ENCODE measurements around the gene APP.

Gene APP

DNA sequence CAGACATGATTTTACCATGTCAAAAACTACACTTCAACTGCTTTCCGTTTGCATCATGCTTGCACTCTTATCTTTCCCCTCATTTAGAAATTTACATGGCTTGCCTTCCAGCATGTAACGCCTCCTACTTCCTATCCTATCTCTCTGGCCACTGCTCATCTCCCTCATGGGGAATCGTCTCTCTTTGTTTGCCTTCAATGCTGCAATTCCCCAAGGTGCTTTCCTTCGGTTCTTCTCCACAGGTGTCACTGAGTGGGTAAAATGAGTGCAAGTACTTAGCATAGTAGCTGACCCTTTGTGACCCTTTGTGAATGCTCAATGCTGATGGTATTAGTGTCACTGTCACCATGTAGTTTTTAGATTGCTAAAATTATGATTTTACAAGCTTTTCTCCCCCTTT is 63.1 kb downstream of the APP start:
- no peak overlapping the region for H3K9ac ChIP-seq (ENCODE audit: low read length)

DNA sequence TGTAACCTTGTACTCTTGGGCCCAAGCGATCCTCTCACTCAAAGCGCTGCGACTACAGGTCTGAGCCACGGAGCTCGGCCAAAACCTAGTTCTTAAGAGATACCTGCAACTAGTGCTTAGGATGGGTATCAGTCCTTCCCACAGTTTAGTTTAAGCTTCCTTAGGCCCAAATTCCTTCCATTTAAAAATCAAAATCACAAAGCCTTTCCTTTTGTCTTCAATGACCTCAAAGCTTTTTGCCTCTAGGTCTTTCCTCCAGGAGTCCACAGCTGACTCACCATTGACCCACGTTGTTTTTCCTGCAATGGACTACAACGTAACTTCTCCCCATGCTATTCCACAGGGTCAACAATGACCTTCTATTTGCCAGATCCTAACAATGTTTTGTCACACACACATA is 64.0 kb downstream of the APP start:
- Histone ChIP-seq H3K9me2 (ENCODE audit: low read depth, low read length) (no peaks in the 10 kb centered on the region), H3K9ac (ENCODE audit: low read length) (no peak overlapping the region), H3K36me3 (ENCODE audit: insufficient read depth, low read length) (no peaks in the 10 kb centered on the region), H3K4me1 (ENCODE audit: insufficient read depth, low read length, severe bottlenecking) (no peaks in the 10 kb centered on the region), H3K4me2 (ENCODE audit: low read length) (no peak overlapping the region), H3K4me3 (ENCODE audit: low read depth, low read length, poor library complexity, severe bottlenecking) (no peak overlapping the region), H3K79me2 (ENCODE audit: insufficient read depth, low read length) (no peaks in the 10 kb centered on the region), H2AFZ (ENCODE audit: low read length) (no peak overlapping the region), H4K20me1 (ENCODE audit: insufficient read depth, low read length) (no peaks in the 10 kb centered on the region), H3K9me3 (ENCODE audit: low read length) (no peaks in the 10 kb centered on the region), H3K27ac (ENCODE audit: low read depth, low read length, poor library complexity, severe bottlenecking) (no peak overlapping the region), H3K27me3 (ENCODE audit: insufficient read depth, low read length) (no peaks in the 10 kb centered on the region), H3F3A (ENCODE audit: insufficient read depth, low read length) (no peaks in the 10 kb centered on the region)
- no peak for TF ChIP-seq EZH2 (IDR thresholded peaks at IDR 0.05; ENCODE audit: borderline replicate concordance, low read length)
- TF ChIP-seq, protein P1, sequence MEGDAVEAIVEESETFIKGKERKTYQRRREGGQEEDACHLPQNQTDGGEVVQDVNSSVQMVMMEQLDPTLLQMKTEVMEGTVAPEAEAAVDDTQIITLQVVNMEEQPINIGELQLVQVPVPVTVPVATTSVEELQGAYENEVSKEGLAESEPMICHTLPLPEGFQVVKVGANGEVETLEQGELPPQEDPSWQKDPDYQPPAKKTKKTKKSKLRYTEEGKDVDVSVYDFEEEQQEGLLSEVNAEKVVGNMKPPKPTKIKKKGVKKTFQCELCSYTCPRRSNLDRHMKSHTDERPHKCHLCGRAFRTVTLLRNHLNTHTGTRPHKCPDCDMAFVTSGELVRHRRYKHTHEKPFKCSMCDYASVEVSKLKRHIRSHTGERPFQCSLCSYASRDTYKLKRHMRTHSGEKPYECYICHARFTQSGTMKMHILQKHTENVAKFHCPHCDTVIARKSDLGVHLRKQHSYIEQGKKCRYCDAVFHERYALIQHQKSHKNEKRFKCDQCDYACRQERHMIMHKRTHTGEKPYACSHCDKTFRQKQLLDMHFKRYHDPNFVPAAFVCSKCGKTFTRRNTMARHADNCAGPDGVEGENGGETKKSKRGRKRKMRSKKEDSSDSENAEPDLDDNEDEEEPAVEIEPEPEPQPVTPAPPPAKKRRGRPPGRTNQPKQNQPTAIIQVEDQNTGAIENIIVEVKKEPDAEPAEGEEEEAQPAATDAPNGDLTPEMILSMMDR (IDR thresholded peaks at IDR 0.05; ENCODE audit: low read length) = no peak

More for the DNA sequence above, 63.1 kb downstream of the APP start:
- no peaks in the 10 kb centered on the region for H3K9me2 ChIP-seq (ENCODE audit: low read depth, low read length)
- H3K4me3 ChIP-seq (ENCODE audit: low read depth, low read length, poor library complexity, severe bottlenecking) = no peak overlapping the region
- no peaks in the 10 kb centered on the region for H3K36me3 ChIP-seq (ENCODE audit: insufficient read depth, low read length)
- no peaks in the 10 kb centered on the region for H3K27me3 ChIP-seq (ENCODE audit: insufficient read depth, low read length)
- no peaks in the 10 kb centered on the region for H3K9me3 ChIP-seq (ENCODE audit: low read length)
- no peak overlapping the region for H2AFZ ChIP-seq (ENCODE audit: low read length)
- TF ChIP-seq, protein P1 (IDR thresholded peaks at IDR 0.05; ENCODE audit: low read length) = no peak
- TF ChIP-seq EZH2 (IDR thresholded peaks at IDR 0.05; ENCODE audit: borderline replicate concordance, low read length) = no peak
- H3K4me2 ChIP-seq (ENCODE audit: low read length) = no peak overlapping the region
- no peaks in the 10 kb centered on the region for H4K20me1 ChIP-seq (ENCODE audit: insufficient read depth, low read length)
- no peak overlapping the region for H3K27ac ChIP-seq (ENCODE audit: low read depth, low read length, poor library complexity, severe bottlenecking)
- no peaks in the 10 kb centered on the region for H3F3A ChIP-seq (ENCODE audit: insufficient read depth, low read length)
- H3K79me2 ChIP-seq (ENCODE audit: insufficient read depth, low read length) = no peaks in the 10 kb centered on the region
- no peaks in the 10 kb centered on the region for H3K4me1 ChIP-seq (ENCODE audit: insufficient read depth, low read length, severe bottlenecking)

- no peak overlapping the region for H3K27ac ChIP-seq (ENCODE audit: low read depth, low read length, poor library complexity, severe bottlenecking)
- no peaks in the 10 kb centered on the region for H3F3A ChIP-seq (ENCODE audit: insufficient read depth, low read length)
- H3K79me2 ChIP-seq (ENCODE audit: insufficient read depth, low read length) = no peaks in the 10 kb centered on the region
- H3K4me1 ChIP-seq (ENCODE audit: insufficient read depth, low read length, severe bottlenecking) = no peaks in the 10 kb centered on the region
- H3K27me3 ChIP-seq (ENCODE audit: insufficient read depth, low read length) = no peaks in the 10 kb centered on the region
- no peaks in the 10 kb centered on the region for H3K36me3 ChIP-seq (ENCODE audit: insufficient read depth, low read length)
- no peaks in the 10 kb centered on the region for H4K20me1 ChIP-seq (ENCODE audit: insufficient read depth, low read length)
- no peak overlapping the region for H2AFZ ChIP-seq (ENCODE audit: low read length)
- no peak overlapping the region for H3K4me2 ChIP-seq (ENCODE audit: low read length)
- no peak overlapping the region for H3K9ac ChIP-seq (ENCODE audit: low read length)
- no peaks in the 10 kb centered on the region for H3K9me3 ChIP-seq (ENCODE audit: low read length)
- no peak overlapping the region for H3K4me3 ChIP-seq (ENCODE audit: low read depth, low read length, poor library complexity, severe bottlenecking)
- TF ChIP-seq, protein P1 (IDR thresholded peaks at IDR 0.05; ENCODE audit: low read length) = no peak
- TF ChIP-seq EZH2 (IDR thresholded peaks at IDR 0.05; ENCODE audit: borderline replicate concordance, low read length) = no peak
- no peaks in the 10 kb centered on the region for H3K9me2 ChIP-seq (ENCODE audit: low read depth, low read length)
These were observed 64.8 kb downstream of the APP start for GRCh38 chr21:26105819-26106218.
